SK-N-SH treated with all-trans-retinoic acid at 6 μM for 48 hours (cell line): ENCODE measurements around the gene ZBTB12.
"Not testable (repeated sequence)": the region's sequence is repeated elsewhere in the genome, so short reads cannot be mapped to it uniquely, and the experiment has no call there.

ENCODE experiments used
- ATAC-seq: fragments of 200-7000 bp; cut with Tn5 transposase; 3 replicates; pipeline ENCODE4 v1.9.1; 2020; ENCODE audit warnings: mild to moderate bottlenecking, moderate library complexity
- BACH2 ChIP-seq: fragments of 250-450 bp; sonication (Bioruptor Pico); IDR thresholded peaks from 2 replicates; pipeline ENCODE4 v1.9.0; 2021; ENCODE audit warnings: mild to moderate bottlenecking, borderline replicate concordance
- CSDC2 ChIP-seq: fragments of 250-450 bp; sonication (Bioruptor Pico); IDR thresholded peaks from 2 replicates; pipeline ENCODE4 v1.5.0; 2020; ENCODE audit warnings: mild to moderate bottlenecking, moderate library complexity
- CSRNP3 ChIP-seq: fragments of 250-450 bp; sonication (Bioruptor Pico); IDR thresholded peaks from 2 replicates; pipeline ENCODE4 v1.5.1; 2021; ENCODE audit warnings: mild to moderate bottlenecking, moderate library complexity
- ESRRG ChIP-seq: fragments of 250-450 bp; sonication (Bioruptor Pico); IDR thresholded peaks from 2 replicates; pipeline ENCODE4 v1.6.1; 2021; ENCODE audit warnings: mild to moderate bottlenecking
- GLIS3 ChIP-seq: fragments of 250-450 bp; sonication (Bioruptor Pico); IDR thresholded peaks from 2 replicates; pipeline ENCODE4 v1.5.0; 2020; ENCODE audit warnings: mild to moderate bottlenecking, moderate library complexity
- ISL1 ChIP-seq: fragments of 250-450 bp; sonication (Bioruptor Pico); IDR thresholded peaks from 2 replicates; pipeline ENCODE4 v2.1.2; 2022; ENCODE audit warnings: mild to moderate bottlenecking, moderate library complexity
- PATZ1 ChIP-seq: fragments of 250-450 bp; sonication (Bioruptor Pico); IDR thresholded peaks from 2 replicates; pipeline ENCODE4 v1.8.0; 2020; ENCODE audit warnings: mild to moderate bottlenecking, moderate library complexity, borderline replicate concordance
- POU6F1 ChIP-seq: fragments of 250-450 bp; sonication (Bioruptor Pico); IDR thresholded peaks from 2 replicates; pipeline ENCODE4 v1.8.0; 2021; ENCODE audit warnings: low read depth, mild to moderate bottlenecking, moderate library complexity, borderline replicate concordance
- PPARA ChIP-seq: fragments of 250-450 bp; sonication (Bioruptor Pico); IDR thresholded peaks from 2 replicates; pipeline ENCODE4 v1.5.0; 2020; ENCODE audit warnings: mild to moderate bottlenecking, borderline replicate concordance
- RARB ChIP-seq: fragments of 250-450 bp; sonication (Bioruptor Pico); IDR thresholded peaks from 2 replicates; pipeline ENCODE4 v1.8.0; 2021; ENCODE audit warnings: mild to moderate bottlenecking, moderate library complexity
- SNAI2 ChIP-seq: fragments of 250-450 bp; sonication (Bioruptor Pico); IDR thresholded peaks from 2 replicates; pipeline ENCODE4 v1.5.0; 2020; ENCODE audit warnings: mild to moderate bottlenecking, moderate library complexity
- TCF4 ChIP-seq: fragments of 250-450 bp; sonication (Bioruptor Pico); IDR thresholded peaks from 2 replicates; pipeline ENCODE4 v1.8.0; 2021; ENCODE audit warnings: mild to moderate bottlenecking, moderate library complexity, borderline replicate concordance
- TOX ChIP-seq: fragments of 250-450 bp; sonication (Bioruptor Pico); IDR thresholded peaks from 2 replicates; pipeline ENCODE4 v1.8.0; 2021; ENCODE audit warnings: mild to moderate bottlenecking, moderate library complexity, borderline replicate concordance
- TSHZ2 ChIP-seq: fragments of 250-450 bp; sonication (Bioruptor Pico); IDR thresholded peaks from 2 replicates; pipeline ENCODE4 v1.5.0; 2020; ENCODE audit warnings: mild to moderate bottlenecking, moderate library complexity
- ZFP3 ChIP-seq: fragments of 250-450 bp; sonication (Bioruptor Pico); IDR thresholded peaks from 2 replicates; pipeline ENCODE4 v1.5.0; 2020; ENCODE audit warnings: mild to moderate bottlenecking, moderate library complexity
- ZFP30 ChIP-seq: fragments of 450-650 bp; formaldehyde crosslinking; IDR thresholded peaks from 2 replicates; pipeline ENCODE4 v1.5.0; 2022; ENCODE audit warnings: mild to moderate bottlenecking, moderate library complexity
- ZNF565 ChIP-seq: fragments of 450-650 bp; formaldehyde crosslinking; conservative IDR thresholded peaks from 2 replicates; pipeline ENCODE4 v1.5.0; 2020; ENCODE audit warnings: low read depth, mild to moderate bottlenecking, moderate library complexity
- ZNF70 ChIP-seq: fragments of 450-650 bp; formaldehyde crosslinking; IDR thresholded peaks from 2 replicates; pipeline ENCODE4 v1.5.0; 2020; ENCODE audit warnings: mild to moderate bottlenecking, moderate library complexity
- ZNF8 ChIP-seq: fragments of 450-650 bp; formaldehyde crosslinking; IDR thresholded peaks from 2 replicates; pipeline ENCODE4 v1.5.0; 2020; ENCODE audit warnings: mild to moderate bottlenecking, moderate library complexity

ZBTB12 gene

GRCh38 chr6:31911826-31912585, 10.1 kb upstream of the ZBTB12 start:
- peak; percentile 31; the same call in 2 of the 3 replicates for ATAC-seq
- TF ChIP-seq ZNF70 (CRISPR knock-in tag) (no peak), PPARA (CRISPR knock-in tag) (no peak), PATZ1 (CRISPR knock-in tag) (no peak), TCF4 (CRISPR knock-in tag) (no peak), POU6F1 (no peak), CSRNP3 (no peak), ZFP30 (no peak), TOX (CRISPR knock-in tag) (no peak), ZNF565 (no peak), SNAI2 (CRISPR knock-in tag) (no peak), ESRRG (no peak), BACH2 (no peak), ISL1 (no peak), CSDC2 (no peak), TSHZ2 (CRISPR knock-in tag) (no peak), ZNF8 (CRISPR knock-in tag) (no peak), ZFP3 (CRISPR knock-in tag) (no peak), RARB (no peak), GLIS3 (CRISPR knock-in tag) (no peak)

GRCh38 chr6:31909298-31909697, 7.4 kb upstream of the ZBTB12 start:
- not testable (repeated sequence) for ATAC-seq

GRCh38 chr6:31908791-31909190, 6.9 kb upstream of the ZBTB12 start:
- ATAC-seq: peak; percentile 43; the same call in 2 of the 3 replicates
- no peak for TF ChIP-seq CSRNP3
- TF ChIP-seq TSHZ2 (CRISPR knock-in tag): no peak
- TF ChIP-seq PPARA (CRISPR knock-in tag): no peak
- no peak for TF ChIP-seq TCF4 (CRISPR knock-in tag)
- no peak for TF ChIP-seq ISL1
- no peak for TF ChIP-seq ZFP3 (CRISPR knock-in tag)
- TF ChIP-seq GLIS3 (CRISPR knock-in tag): no peak
- no peak for TF ChIP-seq ZNF70 (CRISPR knock-in tag)

GRCh38 chr6:31908255-31908654, 6.4 kb upstream of the ZBTB12 start:
- ATAC-seq: not testable (repeated sequence)
